Head of caudate nucleus (tissue), 42 donors: ENCODE data around the gene MRTFA.
A peak's percentile ranks its signal among the peaks of the same experiment; 100 is the strongest.

ENCODE experiments used
- DNase-seq, 42 donors: peaks; one replicate each; pipeline versions ENCODE4 v3.0.0 to v3.0.0-alpha.2; 2020 to 2021; ENCODE audit warnings: mixed read lengths in 7 of 42
- intact Hi-C: fragments of 100-400 bp; cut with DNase I; formaldehyde crosslinking; loops from one replicate; pipeline ENCODE4 v1.15.0; 2022

Gene MRTFA

DNA sequence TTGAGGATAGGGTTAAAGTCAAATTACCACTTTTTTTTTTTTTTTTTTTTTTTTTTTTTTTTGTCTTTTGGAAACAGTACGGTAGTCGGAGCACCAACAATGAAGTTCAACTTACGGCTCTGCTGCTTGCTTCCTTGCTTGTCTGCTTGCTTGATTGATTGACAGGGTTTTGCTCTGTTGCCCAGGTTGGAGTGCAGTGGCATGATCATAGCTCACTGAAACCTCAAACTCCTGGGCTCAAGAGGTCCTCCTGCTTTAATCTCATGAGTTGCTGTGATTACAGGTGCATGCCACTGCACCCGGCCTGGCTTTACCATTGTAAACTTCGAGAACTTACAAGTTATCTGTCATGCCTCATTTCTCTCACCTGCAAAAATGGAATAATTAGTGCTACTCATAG, 260.4 kb downstream of the MRTFA start:
- no peak for DNase-seq
- intact Hi-C loops, result no loop called here

DNA sequence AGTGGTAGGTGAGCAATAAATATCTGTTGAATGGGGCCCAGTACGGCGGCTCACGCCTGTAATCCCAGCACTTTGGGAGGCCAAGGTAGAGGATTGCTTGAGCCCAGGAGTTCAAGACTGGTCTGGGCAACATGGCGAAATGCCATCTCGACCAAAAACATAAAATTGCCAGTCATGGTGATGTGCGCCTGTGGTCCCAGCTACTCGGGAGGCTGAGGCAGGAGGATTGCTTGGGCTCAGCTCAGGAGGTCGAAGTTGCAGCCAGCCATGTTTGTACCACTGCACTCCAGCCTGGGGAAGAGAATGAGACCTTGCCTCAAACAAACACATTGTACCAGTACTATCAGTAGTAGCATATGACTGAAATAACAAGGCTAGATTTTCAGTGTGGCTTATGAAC, 262.0 kb downstream of the MRTFA start:
- no peak for DNase-seq
- intact Hi-C loops, result no loop called here

DNA sequence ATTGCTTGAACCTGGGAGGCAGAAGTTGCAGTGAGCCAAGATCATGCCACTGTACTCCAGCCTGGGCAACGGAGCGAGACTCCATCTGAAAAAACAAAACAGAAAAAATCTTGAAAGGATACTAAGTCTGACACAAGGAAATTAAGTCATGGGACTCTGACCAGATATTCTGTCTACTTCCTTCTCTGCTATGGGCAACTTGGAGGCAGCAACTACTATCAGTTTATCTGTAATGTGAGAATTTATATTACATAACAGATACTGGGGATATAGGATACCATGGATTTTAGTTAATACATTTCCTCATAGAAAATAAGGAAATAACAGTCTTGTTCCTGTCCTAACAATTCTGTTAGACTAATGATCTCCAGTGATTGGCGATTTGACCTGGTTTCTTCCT, 267.7 kb downstream of the MRTFA start:
- intact Hi-C loops, result loop anchor here (10.0 kb wide), 1 partner anchor 276 kb away; no protein-coding TSS in a partner anchor
- DNase-seq, result no peak

DNA sequence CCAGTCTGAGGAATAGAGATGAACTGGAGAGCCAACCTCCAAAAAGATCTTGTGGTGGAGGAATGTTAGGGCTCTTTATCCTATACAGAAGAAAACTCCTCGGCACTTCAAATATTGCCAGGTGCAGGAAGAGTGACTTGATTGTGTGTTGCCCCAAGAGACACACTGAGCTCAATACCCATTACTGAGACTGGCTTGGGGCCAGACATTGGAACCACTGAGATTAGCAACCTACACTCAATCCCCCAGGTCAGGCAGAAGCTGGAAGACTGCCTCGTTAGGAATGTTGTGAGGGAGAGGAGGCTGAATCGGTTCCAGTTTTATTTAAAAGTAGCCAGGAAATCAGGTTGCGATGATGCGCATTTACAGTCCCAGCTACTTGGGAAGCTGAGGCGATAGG, 268.5 kb downstream of the MRTFA start:
- no peak for DNase-seq
- intact Hi-C loops, result loop anchor here (10.0 kb wide), 1 partner anchor 277 kb away; no protein-coding TSS in a partner anchor

DNA sequence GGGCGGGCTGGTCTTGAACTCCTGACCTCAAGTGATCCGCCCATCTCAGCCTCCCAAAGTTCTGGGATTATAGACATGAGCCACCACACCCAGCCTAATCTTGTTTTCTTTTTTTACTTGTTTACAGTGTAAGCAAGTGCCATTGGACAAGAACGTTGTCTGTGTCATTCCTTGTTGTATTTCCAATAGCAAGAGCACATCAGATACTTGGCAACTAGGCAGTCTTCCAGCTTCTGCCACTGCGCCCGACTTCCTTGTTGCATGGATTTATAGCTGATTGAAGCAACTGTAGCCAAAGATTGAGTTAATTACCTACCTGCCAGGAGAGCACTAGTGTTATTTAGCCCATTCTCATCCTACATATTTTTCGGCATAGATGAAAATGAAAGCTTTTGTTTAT, 269.2 kb downstream of the MRTFA start:
- intact Hi-C loops, result loop anchor here (10.0 kb wide), 1 partner anchor 277 kb away; no protein-coding TSS in a partner anchor
- no peak for DNase-seq

DNA sequence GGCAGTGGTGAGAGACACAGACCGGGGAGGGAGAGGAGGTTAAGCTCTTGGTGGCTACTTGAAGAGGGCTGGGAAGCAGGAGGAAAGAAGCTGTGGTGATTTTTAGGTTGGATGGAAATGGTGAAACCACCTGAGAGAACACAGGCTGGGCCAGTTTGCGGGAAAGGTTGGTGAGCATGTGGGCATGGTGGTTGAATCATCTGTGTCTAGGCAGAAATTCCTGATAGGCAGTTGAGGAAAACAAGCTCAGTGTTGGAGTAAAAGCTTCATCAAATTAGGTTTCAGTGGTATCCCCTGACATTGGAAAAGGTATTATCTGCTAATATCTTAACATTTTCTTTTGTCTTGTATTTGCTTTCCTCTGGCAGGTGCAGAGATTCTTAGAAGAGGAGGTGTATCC, 270.5 kb downstream of the MRTFA start:
- no peak for DNase-seq
- intact Hi-C loops, result loop anchor here (10.0 kb wide), 1 partner anchor 279 kb away; no protein-coding TSS in a partner anchor

DNA sequence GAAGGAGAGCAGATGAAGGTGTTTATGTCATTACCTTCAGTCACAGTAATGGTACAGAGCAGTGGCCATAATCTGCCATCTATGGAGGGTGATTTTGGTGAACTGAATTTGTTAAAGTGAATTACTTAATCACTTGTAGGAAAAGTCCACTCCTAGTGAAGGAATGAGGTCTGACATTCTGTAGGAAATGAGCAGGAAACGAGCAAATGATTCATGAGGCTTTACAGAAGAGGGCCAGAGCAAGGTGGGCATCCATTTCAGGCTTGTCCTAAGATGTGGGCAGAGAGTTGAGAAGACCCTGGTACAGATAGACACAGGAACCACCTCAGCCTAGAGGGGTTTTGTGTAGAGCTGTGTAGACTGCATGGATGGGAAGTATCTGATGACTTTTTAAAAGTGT, 272.1 kb downstream of the MRTFA start:
- no peak for DNase-seq
- intact Hi-C loops, result loop anchor here (10.0 kb wide), 1 partner anchor 280 kb away; no protein-coding TSS in a partner anchor

DNA sequence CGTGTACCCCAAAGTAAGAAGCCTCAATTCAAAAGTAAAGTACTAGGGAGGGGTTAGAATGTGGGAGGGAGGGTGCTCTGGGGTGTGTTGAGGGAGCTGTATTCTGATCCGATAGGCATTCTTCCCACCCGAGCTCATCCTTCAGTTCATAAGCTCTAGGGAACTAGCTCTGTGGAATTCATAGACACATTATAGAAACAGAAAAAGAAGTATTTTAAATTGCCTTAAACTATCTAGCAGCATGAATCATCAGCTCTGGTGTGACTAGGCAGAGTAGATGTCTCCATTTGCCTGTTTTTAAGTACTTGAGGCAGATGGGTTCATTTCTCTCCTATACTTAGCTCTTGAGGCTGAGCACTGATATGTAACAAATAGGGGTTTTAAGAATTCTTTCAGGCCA, 273.5 kb downstream of the MRTFA start:
- DNase-seq, result peak in 12 of 42 donors; percentile 16 to 76 (median 32)
- intact Hi-C loops, result loop anchor here (10.0 kb wide), 1 partner anchor 282 kb away; no protein-coding TSS in a partner anchor

DNA sequence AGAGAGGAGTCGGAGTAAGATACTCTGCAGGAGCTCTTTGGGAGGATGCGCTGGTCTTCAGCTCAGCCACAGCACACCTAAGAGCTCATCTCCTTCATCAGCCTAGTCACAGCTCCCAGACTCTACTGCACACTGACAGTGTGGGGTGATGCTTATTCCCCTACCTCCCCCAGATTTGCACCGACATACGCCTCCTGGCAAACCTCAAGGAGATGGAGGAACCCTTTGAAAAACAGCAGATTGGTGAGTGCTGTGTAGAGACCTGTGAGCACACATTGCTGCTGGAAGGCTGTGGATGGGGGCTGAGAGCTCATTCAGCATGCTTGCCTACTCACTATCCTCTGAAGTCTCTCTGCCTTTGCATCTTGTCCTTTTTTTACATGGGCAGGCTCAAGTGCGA, 275.4 kb downstream of the MRTFA start:
- intact Hi-C loops, result loop anchor here (10.0 kb wide), 1 partner anchor 284 kb away; no protein-coding TSS in a partner anchor
- peak in 32 of 42 donors; percentile 18 to 84 (median 52) for DNase-seq
